SK-N-SH (cell line): ENCODE measurements around the gene DNASE1L3. TPM values are rescaled to one million over a fixed set of nuclear protein-coding genes. Genes with fewer than 3 reads are reported as not detected.

Experiments used
- CTCF ChIA-PET: fragments of 300-600, 350-600 bp; formaldehyde crosslinking; extraction: SDS; loops from one replicate; lab custom pipeline; 2021; lab: Yijun Ruan, JAX
- POLR2A ChIA-PET: fragments of 350-600 bp; sonication (Branson Sonifier 250); formaldehyde crosslinking; extraction: SDS; loops from one replicate; lab custom pipeline; 2020; ENCODE audit warnings: antibody characterized with exemption, inconsistent platforms; lab: Yijun Ruan, JAX
- DNase-seq: peaks from one replicate; pipeline ENCODE4 v3.0.0; 2012
- H2AFZ ChIP-seq: fragments of 200-600 bp; sonication (generic); 2 replicates; pipeline ENCODE4 v1.8.1; 2016; ENCODE audit warnings: antibody characterized with exemption, mild to moderate bottlenecking, low read depth
- H3F3A ChIP-seq: fragments of 200-600 bp; sonication (generic); replicated peaks from 2 replicates; pipeline ENCODE3; 2016; ENCODE audit warnings: antibody characterized with exemption, mild to moderate bottlenecking; ENCODE audit not compliant: insufficient read depth
- H3K27ac ChIP-seq, 2 experiments: fragments of 200-500 bp in 1 of 2; fragments of 200-600 bp in 1 of 2; sonication (Bioruptor generic) in 1 of 2; sonication (generic), shearing (Covaris generic) in 1 of 2; 2 replicates each; pipeline versions ENCODE4 v1.5.1 to v1.6.1; 2014 to 2016; ENCODE audit warnings: low read depth in 2 of 2, inconsistent platforms in 1 of 2, low read length in 1 of 2, mild to moderate bottlenecking in 1 of 2, mixed read lengths in 1 of 2
- H3K27me3 ChIP-seq: fragments of 200-600 bp; sonication (generic), shearing (Covaris generic); 2 replicates; pipeline ENCODE4 v1.6.1; 2016; ENCODE audit warnings: mixed run types; ENCODE audit not compliant: insufficient read depth
- H3K36me3 ChIP-seq, 2 experiments: fragments of 200-500 bp in 1 of 2; fragments of 200-600 bp in 1 of 2; sonication (Bioruptor generic) in 1 of 2; sonication (generic) in 1 of 2; replicated peaks in 1 of 2; 2 replicates each; pipeline versions ENCODE3 to v1.5.1; 2014 to 2016; ENCODE audit warnings: low read length in 1 of 2, mild to moderate bottlenecking in 1 of 2; ENCODE audit not compliant: insufficient read depth in 2 of 2, control insufficient read depth in 1 of 2
- H3K4me1 ChIP-seq, 2 experiments: fragments of 200-500 bp in 1 of 2; fragments of 200-600 bp in 1 of 2; sonication (Bioruptor generic) in 1 of 2; sonication (generic), shearing (Covaris generic) in 1 of 2; 2 replicates each; pipeline versions ENCODE4 v1.5.1 to v1.6.1; 2014 to 2016; ENCODE audit warnings: low read depth in 1 of 2, low read length in 1 of 2, mixed run types in 1 of 2; ENCODE audit not compliant: insufficient read depth in 2 of 2, control insufficient read depth in 1 of 2
- H3K4me2 ChIP-seq: fragments of 200-600 bp; sonication (generic), shearing (Covaris generic); 2 replicates; pipeline ENCODE4 v1.6.1; 2017; ENCODE audit warnings: mixed run types
- H3K4me3 ChIP-seq, 2 experiments: fragments of 200-500 bp in 1 of 2; fragments of 200-600 bp in 1 of 2; sonication (Bioruptor generic) in 1 of 2; sonication (generic), shearing (Covaris generic) in 1 of 2; 2 replicates each; pipeline versions ENCODE4 v1.5.1 to v1.8.1; 2014 to 2016; ENCODE audit warnings: low read depth in 2 of 2, inconsistent platforms in 1 of 2, low read length in 1 of 2, mild to moderate bottlenecking in 1 of 2, mixed read lengths in 1 of 2, moderate library complexity in 1 of 2
- H3K79me2 ChIP-seq: fragments of 200-600 bp; sonication (generic); 2 replicates; pipeline ENCODE4 v1.8.1; 2017; ENCODE audit warnings: mild to moderate bottlenecking; ENCODE audit not compliant: insufficient read depth
- H3K9ac ChIP-seq: fragments of 200-600 bp; sonication (generic); 2 replicates; pipeline ENCODE4 v1.6.1; 2017; ENCODE audit warnings: mixed run types
- H3K9me2 ChIP-seq: fragments of 200-600 bp; sonication (generic); 2 replicates; pipeline ENCODE4 v1.6.1; 2017; ENCODE audit warnings: mixed run types
- H3K9me3 ChIP-seq: fragments of 200-600 bp; sonication (generic); 2 replicates; pipeline ENCODE4 v1.6.1; 2017; ENCODE audit warnings: mixed run types, mild to moderate bottlenecking, moderate library complexity
- H4K20me1 ChIP-seq: fragments of 200-600 bp; sonication (generic); 2 replicates; pipeline ENCODE4 v1.6.1; 2017; ENCODE audit warnings: mild to moderate bottlenecking, mixed run types; ENCODE audit not compliant: insufficient read depth
- ELF1 ChIP-seq: IDR thresholded peaks from 2 replicates; pipeline ENCODE4 v1.4.0; 2012
- EP300 ChIP-seq, 2 experiments: IDR thresholded peaks; 2 replicates each; pipeline versions ENCODE4 v1.4.0 to v1.6.1; 2012; ENCODE audit warnings: borderline replicate concordance in 1 of 2, low read depth in 1 of 2, low read length in 1 of 2
- EZH2phosphoT487 ChIP-seq: fragments of 200-600 bp; sonication (generic); IDR thresholded peaks from 2 replicates; pipeline ENCODE4 v1.6.1; 2017; ENCODE audit warnings: low read depth, mixed run types, mild to moderate bottlenecking, antibody characterized with exemption, moderate library complexity, borderline replicate concordance
- FOXM1 ChIP-seq: IDR thresholded peaks from 2 replicates; pipeline ENCODE4 v1.4.0; 2012; ENCODE audit warnings: low read depth, mild to moderate bottlenecking
- GABPA ChIP-seq: IDR thresholded peaks from 2 replicates; pipeline ENCODE4 v1.4.0; 2012; ENCODE audit warnings: low read depth, mild to moderate bottlenecking
- MEF2A ChIP-seq: IDR thresholded peaks from 2 replicates; pipeline ENCODE4 v1.4.0; 2012; ENCODE audit warnings: low read depth, borderline replicate concordance
- MXI1 ChIP-seq: IDR thresholded peaks from 2 replicates; pipeline ENCODE4 v1.6.1; 2012; ENCODE audit warnings: mild to moderate bottlenecking, low read depth, low read length, improper control_type of control experiment
- NFIC ChIP-seq: IDR thresholded peaks from 2 replicates; pipeline ENCODE4 v1.4.0; 2012; ENCODE audit warnings: borderline replicate concordance
- RAD21 ChIP-seq: IDR thresholded peaks from 2 replicates; pipeline ENCODE4 v1.6.1; 2012; ENCODE audit warnings: mild to moderate bottlenecking, low read length
- RCOR1 ChIP-seq: fragments of 150-350 bp; IDR thresholded peaks from 2 replicates; pipeline ENCODE4 v1.6.1; 2017; ENCODE audit warnings: antibody characterized with exemption, low read length
- RFX5 ChIP-seq: IDR thresholded peaks from 2 replicates; pipeline ENCODE4 v1.6.1; 2012; ENCODE audit warnings: mild to moderate bottlenecking, improper control_type of control experiment, low read length
- SMC3 ChIP-seq: IDR thresholded peaks from 2 replicates; pipeline ENCODE4 v1.6.1; 2012; ENCODE audit warnings: low read depth, low read length, improper control_type of control experiment
- TAF1 ChIP-seq: IDR thresholded peaks from 2 replicates; pipeline ENCODE4 v1.6.1; 2012; ENCODE audit warnings: low read depth, mild to moderate bottlenecking, low read length, moderate library complexity, borderline replicate concordance
- WGBS: methylation state at CpG from one replicate; pipeline ENCODE4 v1.1.6; 2017; ENCODE audit warnings: low lambda C conversion rate; 5-methylcytosine and 5-hydroxymethylcytosine counted together
- polyA plus RNA-seq, 3 experiments: library from polyadenylated mRNA; depleted of rRNA; stranded (reverse); fragments of >200 nt; gene quantifications; 2 replicates each; pipeline ENCODE4 v1.2.3, GENCODE V29; 2012
- TF ChIP-seq, protein P1 (sequence below): fragments of 150-350 bp; IDR thresholded peaks from 2 replicates; pipeline ENCODE4 v1.6.1; 2016; ENCODE audit warnings: mild to moderate bottlenecking, low read depth, low read length
- TF ChIP-seq, protein P2 (sequence below): fragments of 150-350 bp; IDR thresholded peaks from 2 replicates; pipeline ENCODE4 v1.6.1; 2017; ENCODE audit warnings: antibody characterized with exemption, low read length, low read depth, borderline replicate concordance
- TF ChIP-seq, protein P3 (sequence below): fragments of 200-600 bp; sonication (generic); IDR thresholded peaks from 2 replicates; pipeline ENCODE4 v1.6.1; 2017; ENCODE audit warnings: antibody characterized with exemption, mild to moderate bottlenecking, moderate library complexity
- TF ChIP-seq, protein P4 (sequence below): IDR thresholded peaks from 2 replicates; pipeline ENCODE4 v1.6.1; 2012; ENCODE audit warnings: mild to moderate bottlenecking, low read depth, low read length, moderate library complexity
- TF ChIP-seq, protein P5 (sequence below): IDR thresholded peaks from 2 replicates; pipeline ENCODE4; 2012
- TF ChIP-seq, protein P6 (sequence below): IDR thresholded peaks from 2 replicates; pipeline ENCODE4 v1.4.0; 2012; ENCODE audit warnings: low read depth

Gene DNASE1L3
- polyA plus RNA-seq, 1 of the 3 experiments (the other 2 are of a cell fraction): not detected

DNA sequence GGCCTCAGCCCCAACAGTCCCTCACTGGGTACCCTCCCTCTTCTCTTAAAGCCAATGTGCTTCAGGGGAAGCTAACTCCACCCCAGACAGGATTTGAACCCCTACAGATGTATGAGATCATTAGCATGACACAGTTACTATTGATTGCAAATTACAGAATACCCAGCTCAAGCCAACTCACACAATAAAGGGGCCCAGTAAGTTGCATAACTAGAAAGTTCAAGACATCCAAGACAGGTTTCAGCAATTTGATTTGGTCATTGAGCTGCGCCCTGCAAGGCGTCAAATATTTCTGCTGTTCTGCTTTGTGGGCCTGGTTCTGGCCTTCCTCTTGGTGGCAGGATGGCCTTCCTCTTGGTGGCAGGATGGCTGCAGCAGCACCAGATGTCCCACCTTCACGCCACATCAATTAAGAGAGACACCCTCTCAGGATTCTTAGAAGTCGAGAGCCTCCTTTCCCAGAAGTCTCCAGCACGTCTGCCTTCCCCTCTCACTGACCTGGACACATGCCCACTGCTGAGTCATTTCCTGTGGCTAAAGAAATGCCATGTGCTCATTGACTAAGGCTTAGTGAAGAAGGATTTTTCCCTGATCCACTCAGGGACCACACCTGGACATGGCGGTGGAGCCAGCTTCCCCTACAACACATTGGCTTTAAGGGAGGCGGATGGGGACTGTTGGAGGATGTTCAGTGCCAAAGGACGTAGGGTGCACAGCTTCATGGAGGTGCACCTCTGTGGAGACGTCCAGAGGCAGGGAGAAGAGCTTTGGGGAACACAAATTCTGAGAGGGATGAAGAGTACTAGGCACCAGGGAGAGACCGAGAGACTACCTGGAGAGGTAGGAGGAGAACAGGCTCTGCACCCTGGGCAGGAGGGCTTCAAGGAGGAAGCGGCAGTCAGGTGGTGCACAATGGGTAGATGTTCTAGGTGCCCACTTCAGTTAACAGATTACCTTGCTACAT lies 49.1 kb downstream of the DNASE1L3 start:
- H3K27me3 ChIP-seq: no peaks in the 10 kb centered on the region
- WGBS: 68% methylated on average over 10 of the region's 11 CpGs
- H3K4me1 ChIP-seq: peaks cover 13 to 27% of the 10 kb centered on the region in 2 experiments; a peak in 3 of 4 replicates
- peaks cover 6% of the 10 kb centered on the region; the same call in 1 of the 2 replicates for H3K79me2 ChIP-seq
- H3K4me2 ChIP-seq: peak overlapping the region; percentile 42; the same call in 1 of the 2 replicates
- DNase-seq: no peak
- no peaks in the 10 kb centered on the region for H3K9me3 ChIP-seq
- no peaks in the 10 kb centered on the region for H4K20me1 ChIP-seq
- peak overlapping the region in 1 of 2 experiments; percentile 48; a peak in 2 of 4 replicates for H3K27ac ChIP-seq
- POLR2A ChIA-PET: no interaction called here
- H3K9ac ChIP-seq: no peak overlapping the region
- no peaks in the 10 kb centered on the region for H3K9me2 ChIP-seq
- peaks cover 11% of the 10 kb centered on the region for H3F3A ChIP-seq
- CTCF ChIA-PET: interaction anchor here (1.0 to 2.4 kb wide), 2 partner anchors 138 to 153 kb away, joined by 3 to 9 read pairs; partner anchors contain the start of gene FLNB
- H3K4me3 ChIP-seq: no peak overlapping the region
- H3K36me3 ChIP-seq: peaks cover 56 to 57% of the 10 kb centered on the region in 2 experiments
- no peak overlapping the region for H2AFZ ChIP-seq
- TF ChIP-seq TAF1: no peak
- TF ChIP-seq GABPA: no peak
- TF ChIP-seq FOXM1: no peak
- TF ChIP-seq MXI1: no peak
- no peak for TF ChIP-seq RAD21
- TF ChIP-seq MEF2A: no peak
- no peak for TF ChIP-seq RCOR1
- TF ChIP-seq, protein P1, sequence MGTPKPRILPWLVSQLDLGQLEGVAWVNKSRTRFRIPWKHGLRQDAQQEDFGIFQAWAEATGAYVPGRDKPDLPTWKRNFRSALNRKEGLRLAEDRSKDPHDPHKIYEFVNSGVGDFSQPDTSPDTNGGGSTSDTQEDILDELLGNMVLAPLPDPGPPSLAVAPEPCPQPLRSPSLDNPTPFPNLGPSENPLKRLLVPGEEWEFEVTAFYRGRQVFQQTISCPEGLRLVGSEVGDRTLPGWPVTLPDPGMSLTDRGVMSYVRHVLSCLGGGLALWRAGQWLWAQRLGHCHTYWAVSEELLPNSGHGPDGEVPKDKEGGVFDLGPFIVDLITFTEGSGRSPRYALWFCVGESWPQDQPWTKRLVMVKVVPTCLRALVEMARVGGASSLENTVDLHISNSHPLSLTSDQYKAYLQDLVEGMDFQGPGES: no peak
- TF ChIP-seq EZH2phosphoT487: no peak
- TF ChIP-seq, protein P2, sequence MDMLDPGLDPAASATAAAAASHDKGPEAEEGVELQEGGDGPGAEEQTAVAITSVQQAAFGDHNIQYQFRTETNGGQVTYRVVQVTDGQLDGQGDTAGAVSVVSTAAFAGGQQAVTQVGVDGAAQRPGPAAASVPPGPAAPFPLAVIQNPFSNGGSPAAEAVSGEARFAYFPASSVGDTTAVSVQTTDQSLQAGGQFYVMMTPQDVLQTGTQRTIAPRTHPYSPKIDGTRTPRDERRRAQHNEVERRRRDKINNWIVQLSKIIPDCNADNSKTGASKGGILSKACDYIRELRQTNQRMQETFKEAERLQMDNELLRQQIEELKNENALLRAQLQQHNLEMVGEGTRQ: no peak
- TF ChIP-seq ELF1: no peak
- TF ChIP-seq, protein P3, sequence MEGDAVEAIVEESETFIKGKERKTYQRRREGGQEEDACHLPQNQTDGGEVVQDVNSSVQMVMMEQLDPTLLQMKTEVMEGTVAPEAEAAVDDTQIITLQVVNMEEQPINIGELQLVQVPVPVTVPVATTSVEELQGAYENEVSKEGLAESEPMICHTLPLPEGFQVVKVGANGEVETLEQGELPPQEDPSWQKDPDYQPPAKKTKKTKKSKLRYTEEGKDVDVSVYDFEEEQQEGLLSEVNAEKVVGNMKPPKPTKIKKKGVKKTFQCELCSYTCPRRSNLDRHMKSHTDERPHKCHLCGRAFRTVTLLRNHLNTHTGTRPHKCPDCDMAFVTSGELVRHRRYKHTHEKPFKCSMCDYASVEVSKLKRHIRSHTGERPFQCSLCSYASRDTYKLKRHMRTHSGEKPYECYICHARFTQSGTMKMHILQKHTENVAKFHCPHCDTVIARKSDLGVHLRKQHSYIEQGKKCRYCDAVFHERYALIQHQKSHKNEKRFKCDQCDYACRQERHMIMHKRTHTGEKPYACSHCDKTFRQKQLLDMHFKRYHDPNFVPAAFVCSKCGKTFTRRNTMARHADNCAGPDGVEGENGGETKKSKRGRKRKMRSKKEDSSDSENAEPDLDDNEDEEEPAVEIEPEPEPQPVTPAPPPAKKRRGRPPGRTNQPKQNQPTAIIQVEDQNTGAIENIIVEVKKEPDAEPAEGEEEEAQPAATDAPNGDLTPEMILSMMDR: no peak
- TF ChIP-seq, protein P4, sequence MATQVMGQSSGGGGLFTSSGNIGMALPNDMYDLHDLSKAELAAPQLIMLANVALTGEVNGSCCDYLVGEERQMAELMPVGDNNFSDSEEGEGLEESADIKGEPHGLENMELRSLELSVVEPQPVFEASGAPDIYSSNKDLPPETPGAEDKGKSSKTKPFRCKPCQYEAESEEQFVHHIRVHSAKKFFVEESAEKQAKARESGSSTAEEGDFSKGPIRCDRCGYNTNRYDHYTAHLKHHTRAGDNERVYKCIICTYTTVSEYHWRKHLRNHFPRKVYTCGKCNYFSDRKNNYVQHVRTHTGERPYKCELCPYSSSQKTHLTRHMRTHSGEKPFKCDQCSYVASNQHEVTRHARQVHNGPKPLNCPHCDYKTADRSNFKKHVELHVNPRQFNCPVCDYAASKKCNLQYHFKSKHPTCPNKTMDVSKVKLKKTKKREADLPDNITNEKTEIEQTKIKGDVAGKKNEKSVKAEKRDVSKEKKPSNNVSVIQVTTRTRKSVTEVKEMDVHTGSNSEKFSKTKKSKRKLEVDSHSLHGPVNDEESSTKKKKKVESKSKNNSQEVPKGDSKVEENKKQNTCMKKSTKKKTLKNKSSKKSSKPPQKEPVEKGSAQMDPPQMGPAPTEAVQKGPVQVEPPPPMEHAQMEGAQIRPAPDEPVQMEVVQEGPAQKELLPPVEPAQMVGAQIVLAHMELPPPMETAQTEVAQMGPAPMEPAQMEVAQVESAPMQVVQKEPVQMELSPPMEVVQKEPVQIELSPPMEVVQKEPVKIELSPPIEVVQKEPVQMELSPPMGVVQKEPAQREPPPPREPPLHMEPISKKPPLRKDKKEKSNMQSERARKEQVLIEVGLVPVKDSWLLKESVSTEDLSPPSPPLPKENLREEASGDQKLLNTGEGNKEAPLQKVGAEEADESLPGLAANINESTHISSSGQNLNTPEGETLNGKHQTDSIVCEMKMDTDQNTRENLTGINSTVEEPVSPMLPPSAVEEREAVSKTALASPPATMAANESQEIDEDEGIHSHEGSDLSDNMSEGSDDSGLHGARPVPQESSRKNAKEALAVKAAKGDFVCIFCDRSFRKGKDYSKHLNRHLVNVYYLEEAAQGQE: no peak
- TF ChIP-seq, protein P5, sequence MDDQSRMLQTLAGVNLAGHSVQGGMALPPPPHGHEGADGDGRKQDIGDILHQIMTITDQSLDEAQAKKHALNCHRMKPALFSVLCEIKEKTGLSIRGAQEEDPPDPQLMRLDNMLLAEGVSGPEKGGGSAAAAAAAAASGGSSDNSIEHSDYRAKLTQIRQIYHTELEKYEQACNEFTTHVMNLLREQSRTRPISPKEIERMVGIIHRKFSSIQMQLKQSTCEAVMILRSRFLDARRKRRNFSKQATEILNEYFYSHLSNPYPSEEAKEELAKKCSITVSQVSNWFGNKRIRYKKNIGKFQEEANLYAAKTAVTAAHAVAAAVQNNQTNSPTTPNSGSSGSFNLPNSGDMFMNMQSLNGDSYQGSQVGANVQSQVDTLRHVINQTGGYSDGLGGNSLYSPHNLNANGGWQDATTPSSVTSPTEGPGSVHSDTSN: peak; percentile 25; the same call in 1 of the 2 replicates
- TF ChIP-seq EP300 (IDR thresholded peaks at IDR 0.05; ENCODE audit: borderline replicate concordance in 1 of 2, low read depth in 1 of 2, low read length in 1 of 2): no peak; a peak in 1 of 4 replicates
- no peak for TF ChIP-seq RFX5
- TF ChIP-seq, protein P6, sequence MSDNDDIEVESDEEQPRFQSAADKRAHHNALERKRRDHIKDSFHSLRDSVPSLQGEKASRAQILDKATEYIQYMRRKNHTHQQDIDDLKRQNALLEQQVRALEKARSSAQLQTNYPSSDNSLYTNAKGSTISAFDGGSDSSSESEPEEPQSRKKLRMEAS: peak; percentile 97
- no peak for TF ChIP-seq SMC3
- TF ChIP-seq NFIC: peak; percentile 95
